IPS DF 6.9 (cell line): ENCODE measurements around the gene SETD2.
A peak's percentile ranks its signal among the peaks of the same experiment; 100 is the strongest.
"Not testable (repeated sequence)": the region's sequence is repeated elsewhere in the genome, so short reads cannot be mapped to it uniquely, and the experiment has no call there.

Experiments used
- DNase-seq: peaks from one replicate; pipeline ENCODE4 v3.0.0-alpha.2; 2013; ENCODE audit warnings: low read depth, low spot score
- H3K27ac ChIP-seq: one replicate; pipeline ENCODE4 v1.5.1; 2013; ENCODE audit warnings: low read length, control low read depth
- H3K27me3 ChIP-seq: 2 replicates; pipeline ENCODE4 v1.6.1; 2013; ENCODE audit warnings: mild to moderate bottlenecking, low read length; ENCODE audit not compliant: control insufficient read depth, insufficient read depth
- H3K36me3 ChIP-seq: 2 replicates; pipeline ENCODE4 v1.6.1; 2013; ENCODE audit warnings: low read length; ENCODE audit not compliant: control insufficient read depth, insufficient read depth
- H3K4me1 ChIP-seq: 2 replicates; pipeline ENCODE4 v1.6.1; 2013; ENCODE audit warnings: low read length; ENCODE audit not compliant: control insufficient read depth, insufficient read depth
- H3K4me3 ChIP-seq: 2 replicates; pipeline ENCODE4 v1.5.1; 2013; ENCODE audit warnings: mild to moderate bottlenecking, low read length
- H3K9me3 ChIP-seq: 2 replicates; pipeline ENCODE4 v1.6.1; 2013; ENCODE audit warnings: low read length, inconsistent platforms; ENCODE audit not compliant: control insufficient read depth, insufficient read depth
- WGBS: extraction: QIAGEN DNeasy Blood & Tissue Kit; methylation state at CpG from one replicate; pipeline ENCODE4 v1.1.7; 2013; ENCODE audit warnings: mixed read lengths, missing lambda C conversion rate; ENCODE audit not compliant: insufficient read length, insufficient coverage; 5-methylcytosine and 5-hydroxymethylcytosine counted together

The SETD2 gene

GRCh38 chr3:47123857-47124256 is 40.1 kb downstream of the SETD2 start:
- H3K27me3 ChIP-seq, result no peaks in the 10 kb centered on the region
- peaks cover 4% of the 10 kb centered on the region; the same call in 1 of the 2 replicates for H3K36me3 ChIP-seq
- H3K9me3 ChIP-seq, result no peaks in the 10 kb centered on the region
- H3K27ac ChIP-seq, result no peak overlapping the region
- no peak overlapping the region for H3K4me3 ChIP-seq
- DNase-seq, result no peak
- no peaks in the 10 kb centered on the region for H3K4me1 ChIP-seq
- WGBS, result no CpG with 5 or more reads among the region's 3 CpGs

- no peaks in the 10 kb centered on the region for H3K9me3 ChIP-seq
- H3K36me3 ChIP-seq, result peaks cover 4% of the 10 kb centered on the region; the same call in 1 of the 2 replicates
- no peaks in the 10 kb centered on the region for H3K4me1 ChIP-seq
- no peak overlapping the region for H3K4me3 ChIP-seq
- no CpG with 5 or more reads among the region's 3 CpGs for WGBS
- no peaks in the 10 kb centered on the region for H3K27me3 ChIP-seq
- no peak overlapping the region for H3K27ac ChIP-seq
- no peak for DNase-seq
Measured at GRCh38 chr3:47121409-47121808, 42.5 kb downstream of the SETD2 start.

DNA sequence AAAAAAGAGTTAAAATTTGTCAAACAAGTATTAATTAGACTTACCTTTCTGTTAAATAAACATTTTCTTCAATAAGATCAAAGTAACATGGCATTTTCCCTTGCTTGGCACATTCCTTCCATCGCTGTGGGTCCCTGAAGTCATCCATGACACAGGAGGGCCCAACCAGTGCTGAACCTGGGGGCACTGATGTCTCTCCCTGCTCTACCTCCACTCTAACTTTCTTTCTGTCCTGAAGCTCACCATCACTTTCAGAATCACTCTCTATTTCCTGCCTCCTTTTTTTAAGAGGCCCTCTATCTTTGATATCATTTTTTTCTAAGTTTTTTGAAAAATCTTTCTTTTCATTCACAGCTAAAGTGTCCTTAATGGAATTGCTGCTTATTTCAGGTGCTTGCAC is 43.8 kb downstream of the SETD2 start:
- H3K36me3 ChIP-seq, result peaks cover 4% of the 10 kb centered on the region; the same call in 1 of the 2 replicates
- no CpG with 5 or more reads among the region's 1 CpG for WGBS

GRCh38 chr3:47119387-47119786 is 44.5 kb downstream of the SETD2 start:
- not testable (repeated sequence) for H3K9me3 ChIP-seq, H3K4me1 ChIP-seq, H3K4me3 ChIP-seq, H3K27ac ChIP-seq, DNase-seq, H3K36me3 ChIP-seq, H3K27me3 ChIP-seq
- no CpG with 5 or more reads among the region's 5 CpGs for WGBS

More for the DNA sequence above, 43.8 kb downstream of the SETD2 start:
- Histone ChIP-seq H3K4me1 (no peaks in the 10 kb centered on the region), H3K9me3 (no peaks in the 10 kb centered on the region), H3K4me3 (no peak overlapping the region), H3K27ac (no peak overlapping the region), H3K27me3 (no peaks in the 10 kb centered on the region)
- no peak for DNase-seq

- no peak overlapping the region for H3K4me3 ChIP-seq
- WGBS, result no CpG with 5 or more reads among the region's 3 CpGs
- no peaks in the 10 kb centered on the region for H3K27me3 ChIP-seq
- H3K36me3 ChIP-seq, result no peaks in the 10 kb centered on the region; the same call in 1 of the 2 replicates
- no peak overlapping the region for H3K27ac ChIP-seq
- no peak for DNase-seq
- H3K4me1 ChIP-seq, result 0 out of 2 replicates have a peak, but pooled peaks cover 1% of the 10 kb centered on the region
- H3K9me3 ChIP-seq, result no peaks in the 10 kb centered on the region
Measured at GRCh38 chr3:47117807-47118364, 46.0 kb downstream of the SETD2 start.

- not testable (repeated sequence) for H3K4me3 ChIP-seq, H3K9me3 ChIP-seq, DNase-seq, H3K27me3 ChIP-seq, H3K4me1 ChIP-seq, H3K36me3 ChIP-seq, H3K27ac ChIP-seq
- no CpG with 5 or more reads among the region's 2 CpGs for WGBS
Measured at GRCh38 chr3:47115524-47115923, 48.4 kb downstream of the SETD2 start.

GRCh38 chr3:47113669-47114365 is 50.1 kb downstream of the SETD2 start:
- Histone ChIP-seq H3K27me3 (no peaks in the 10 kb centered on the region), H3K4me1 (peaks cover 1% of the 10 kb centered on the region; the same call in 1 of the 2 replicates), H3K36me3 (no peaks in the 10 kb centered on the region), H3K4me3 (no peak overlapping the region), H3K9me3 (no peaks in the 10 kb centered on the region), H3K27ac (no peak overlapping the region)
- no CpG with 5 or more reads among the region's 5 CpGs for WGBS
- DNase-seq, result no peak

DNA sequence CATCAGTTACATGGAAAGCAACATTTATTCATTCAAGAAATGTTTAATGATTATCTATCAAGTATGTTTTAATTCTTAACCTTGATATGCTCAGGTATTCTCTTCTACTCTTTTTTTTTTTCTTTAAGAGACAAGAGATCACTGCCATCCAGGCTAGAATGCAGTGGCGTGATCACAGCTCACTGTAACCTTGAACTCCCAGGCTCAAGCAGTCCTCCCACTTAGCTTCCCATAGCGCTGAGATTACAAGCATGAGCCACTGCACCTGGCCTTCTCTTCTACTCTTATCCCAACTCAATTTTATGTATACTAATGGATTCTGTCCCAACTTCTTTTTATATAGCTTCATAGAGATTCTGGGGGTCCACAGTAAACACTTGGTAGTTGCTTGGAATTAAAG is 50.9 kb downstream of the SETD2 start:
- no peaks in the 10 kb centered on the region for H3K36me3 ChIP-seq
- no peaks in the 10 kb centered on the region for H3K9me3 ChIP-seq
- no peak for DNase-seq

DNA sequence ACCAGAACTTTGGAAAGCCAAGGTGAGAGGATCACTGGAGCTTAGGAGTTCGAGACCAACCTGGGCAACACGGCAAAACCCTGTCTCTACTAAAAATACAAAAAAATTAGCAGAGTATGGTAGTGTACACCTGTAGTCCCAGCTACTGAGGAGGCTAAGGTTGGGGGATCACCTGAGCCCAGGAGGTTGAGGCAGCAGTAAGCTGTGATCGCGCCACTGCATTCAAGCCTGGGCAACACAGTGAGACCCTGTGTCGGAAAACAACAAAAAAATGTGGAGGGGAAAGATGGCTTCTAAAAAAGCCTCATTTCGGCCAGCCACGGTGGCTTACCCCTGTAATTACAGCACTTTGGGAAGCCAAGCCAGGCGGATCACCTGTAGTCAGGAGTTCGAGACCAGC is 54.5 kb downstream of the SETD2 start:
- DNase-seq, result no peak
- no peaks in the 10 kb centered on the region for H3K9me3 ChIP-seq
- no peak overlapping the region for H3K27ac ChIP-seq
- H3K4me3 ChIP-seq, result no peak overlapping the region
- H3K36me3 ChIP-seq, result no peaks in the 10 kb centered on the region
- WGBS, result no CpG with 5 or more reads among the region's 9 CpGs
- H3K4me1 ChIP-seq, result peaks cover 1% of the 10 kb centered on the region; the same call in 1 of the 2 replicates
- H3K27me3 ChIP-seq, result no peaks in the 10 kb centered on the region

More for the DNA sequence above, 50.9 kb downstream of the SETD2 start:
- no peak overlapping the region for H3K27ac ChIP-seq
- no peak overlapping the region for H3K4me3 ChIP-seq
- WGBS, result no CpG with 5 or more reads among the region's 2 CpGs
- no peaks in the 10 kb centered on the region for H3K27me3 ChIP-seq
- H3K4me1 ChIP-seq, result peaks cover 1% of the 10 kb centered on the region; the same call in 1 of the 2 replicates

- Histone ChIP-seq H3K4me3 (no peak overlapping the region), H3K4me1 (peaks cover 1% of the 10 kb centered on the region; the same call in 1 of the 2 replicates), H3K9me3 (no peaks in the 10 kb centered on the region), H3K27ac (no peak overlapping the region), H3K27me3 (no peaks in the 10 kb centered on the region), H3K36me3 (no peaks in the 10 kb centered on the region; the same call in 1 of the 2 replicates)
- DNase-seq, result peak; percentile 43
- no CpG with 5 or more reads among the region's 1 CpG for WGBS
Measured at GRCh38 chr3:47108546-47108945, 55.4 kb downstream of the SETD2 start.

DNA sequence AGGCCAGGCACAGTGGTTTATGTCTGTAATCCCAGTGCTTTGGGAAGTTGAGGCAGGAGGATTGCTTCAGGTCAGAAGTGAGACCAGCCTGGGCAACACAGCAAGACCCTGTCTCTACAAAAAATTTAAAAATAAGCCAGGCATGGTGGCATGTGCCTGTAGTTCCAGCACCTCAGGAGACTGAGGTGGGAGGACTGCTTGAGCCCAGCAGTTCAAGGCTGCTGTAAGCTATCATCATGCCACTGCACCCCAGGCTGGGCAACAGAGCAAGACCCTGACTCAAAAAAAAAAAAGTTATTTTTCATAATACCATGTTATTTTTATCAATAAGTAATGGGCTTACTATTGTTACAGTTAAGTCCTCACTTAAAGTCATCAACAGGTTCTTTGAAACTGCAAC is 59.7 kb downstream of the SETD2 start:
- H3K9me3 ChIP-seq, result no peaks in the 10 kb centered on the region
- H3K27me3 ChIP-seq, result no peaks in the 10 kb centered on the region
- no peak overlapping the region for H3K4me3 ChIP-seq
- H3K36me3 ChIP-seq, result no peaks in the 10 kb centered on the region; the same call in 1 of the 2 replicates
- H3K4me1 ChIP-seq, result no peaks in the 10 kb centered on the region; the same call in 1 of the 2 replicates
- no peak for DNase-seq
- H3K27ac ChIP-seq, result no peak overlapping the region
